Measurements from ENCODE around the gene PTPRN2. TPM values are rescaled to one million over a fixed set of nuclear protein-coding genes. Genes with fewer than 3 reads are reported as not detected.

The PTPRN2 gene
- total RNA-seq, 3 donors from 2014 or later, result 0.43 to 0.66 (median 0.63) TPM

GRCh38 chr7:158186864-158187693, 400.5 kb downstream of the PTPRN2 start:
- no peak overlapping the region for H3K4me3 Mint-ChIP-seq
- no peak for ATAC-seq
- DNase-seq, result no peak
- H3K9me3 Mint-ChIP-seq, result peaks cover 9% of the 10 kb centered on the region
- no peaks in the 10 kb centered on the region for H3K27me3 Mint-ChIP-seq (ENCODE audit: low read depth)
- no peaks in the 10 kb centered on the region for H3K36me3 Mint-ChIP-seq (ENCODE audit: insufficient read depth)
- no peaks in the 10 kb centered on the region for H3K4me1 Mint-ChIP-seq (ENCODE audit: low read depth)

GRCh38 chr7:158186406-158186805, 401.2 kb downstream of the PTPRN2 start:
- Mint-ChIP-seq H3K27me3 (ENCODE audit: low read depth) (no peaks in the 10 kb centered on the region), H3K9me3 (peaks cover 12% of the 10 kb centered on the region), H3K36me3 (ENCODE audit: insufficient read depth) (no peaks in the 10 kb centered on the region), H3K4me1 (ENCODE audit: low read depth) (no peaks in the 10 kb centered on the region), H3K4me3 (no peak overlapping the region)
- no peak for ATAC-seq
- DNase-seq, result no peak

- Mint-ChIP-seq H3K9me3 (peaks cover 12% of the 10 kb centered on the region), H3K27me3 (ENCODE audit: low read depth) (no peaks in the 10 kb centered on the region), H3K4me3 (no peak overlapping the region), H3K36me3 (ENCODE audit: insufficient read depth) (no peaks in the 10 kb centered on the region), H3K4me1 (ENCODE audit: low read depth) (no peaks in the 10 kb centered on the region)
- ATAC-seq, result no peak
- no peak for DNase-seq
Measured at GRCh38 chr7:158185653-158186052, 402.0 kb downstream of the PTPRN2 start.

GRCh38 chr7:158183431-158183830, 404.2 kb downstream of the PTPRN2 start:
- Mint-ChIP-seq H3K27me3 (ENCODE audit: low read depth) (no peaks in the 10 kb centered on the region), H3K4me3 (no peak overlapping the region), H3K36me3 (ENCODE audit: insufficient read depth) (no peaks in the 10 kb centered on the region), H3K4me1 (ENCODE audit: low read depth) (no peaks in the 10 kb centered on the region), H3K9me3 (peaks cover 12% of the 10 kb centered on the region)
- DNase-seq, result no peak
- ATAC-seq, result no peak

GRCh38 chr7:158176561-158177173, 411.0 kb downstream of the PTPRN2 start:
- Mint-ChIP-seq H3K4me1 (ENCODE audit: low read depth) (no peaks in the 10 kb centered on the region), H3K9me3 (peaks cover 28% of the 10 kb centered on the region)

DNA sequence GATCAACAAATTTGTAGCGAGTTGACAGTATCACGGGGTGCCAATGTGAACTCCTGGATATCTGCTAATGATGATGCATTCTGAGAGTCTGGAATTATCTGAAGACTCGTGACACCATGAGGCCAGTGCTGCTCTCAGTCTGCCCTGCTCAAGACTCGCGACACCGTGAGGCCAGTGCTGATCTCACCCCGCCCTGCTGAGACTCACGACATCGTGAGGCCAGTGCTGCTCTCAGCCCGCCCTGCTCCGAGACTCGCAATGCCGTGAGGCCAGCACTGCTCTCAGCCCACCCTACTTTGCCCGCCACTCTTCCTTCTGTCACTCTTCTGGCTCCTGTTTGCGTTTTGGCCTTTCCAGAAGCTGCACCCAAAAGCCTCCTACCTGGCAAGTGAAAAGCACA, 411.8 kb downstream of the PTPRN2 start:
- Mint-ChIP-seq H3K4me1 (ENCODE audit: low read depth) (no peaks in the 10 kb centered on the region), H3K9me3 (peaks cover 28% of the 10 kb centered on the region), H3K4me3 (no peak overlapping the region), H3K36me3 (ENCODE audit: insufficient read depth) (no peaks in the 10 kb centered on the region), H3K27me3 (ENCODE audit: low read depth) (no peaks in the 10 kb centered on the region)
- no peak for ATAC-seq
- DNase-seq, result no peak

More at GRCh38 chr7:158176561-158177173, 411.0 kb downstream of the PTPRN2 start:
- Mint-ChIP-seq H3K4me3 (no peak overlapping the region), H3K27me3 (ENCODE audit: low read depth) (no peaks in the 10 kb centered on the region), H3K36me3 (ENCODE audit: insufficient read depth) (no peaks in the 10 kb centered on the region)
- DNase-seq (no peak), ATAC-seq (no peak)

- ATAC-seq (no peak), DNase-seq (no peak)
- Mint-ChIP-seq H3K36me3 (ENCODE audit: insufficient read depth) (no peaks in the 10 kb centered on the region), H3K9me3 (peaks cover 28% of the 10 kb centered on the region), H3K27me3 (ENCODE audit: low read depth) (no peaks in the 10 kb centered on the region), H3K4me3 (no peak overlapping the region), H3K4me1 (ENCODE audit: low read depth) (no peaks in the 10 kb centered on the region)
Measured at GRCh38 chr7:158174947-158175346, 412.7 kb downstream of the PTPRN2 start.

DNA sequence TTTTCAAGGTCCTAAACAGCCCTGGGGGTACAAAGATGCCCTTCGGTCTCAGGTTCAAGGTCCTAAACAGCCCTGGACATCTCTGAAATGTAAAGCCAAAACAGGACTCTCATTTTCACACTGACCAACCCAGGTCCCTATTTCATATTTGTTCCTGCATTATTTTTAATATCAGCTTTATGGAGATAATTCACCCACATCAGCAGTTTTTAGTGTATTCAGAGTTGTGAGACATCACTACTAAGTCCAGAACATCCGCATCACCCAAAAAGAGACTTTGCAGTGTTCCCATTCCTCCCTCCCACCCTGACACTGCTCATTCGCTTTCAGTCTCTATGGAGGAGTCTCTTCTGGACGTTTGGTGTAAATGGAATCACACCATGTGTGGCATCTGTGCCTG, 420.2 kb downstream of the PTPRN2 start:
- DNase-seq, result no peak
- peaks cover 8% of the 10 kb centered on the region for H3K9me3 Mint-ChIP-seq
- no peak overlapping the region for H3K4me3 Mint-ChIP-seq
- H3K4me1 Mint-ChIP-seq (ENCODE audit: low read depth), result no peaks in the 10 kb centered on the region
- peaks cover 1% of the 10 kb centered on the region for H3K27me3 Mint-ChIP-seq (ENCODE audit: low read depth)
- H3K36me3 Mint-ChIP-seq (ENCODE audit: insufficient read depth), result no peaks in the 10 kb centered on the region
- ATAC-seq, result no peak

GRCh38 chr7:158166386-158167340, 421.0 kb downstream of the PTPRN2 start:
- Mint-ChIP-seq H3K27me3 (ENCODE audit: low read depth) (peaks cover 1% of the 10 kb centered on the region), H3K9me3 (peaks cover 6% of the 10 kb centered on the region), H3K36me3 (ENCODE audit: insufficient read depth) (no peaks in the 10 kb centered on the region), H3K4me1 (ENCODE audit: low read depth) (no peaks in the 10 kb centered on the region), H3K4me3 (no peak overlapping the region)
- DNase-seq (no peak), ATAC-seq (no peak)

DNA sequence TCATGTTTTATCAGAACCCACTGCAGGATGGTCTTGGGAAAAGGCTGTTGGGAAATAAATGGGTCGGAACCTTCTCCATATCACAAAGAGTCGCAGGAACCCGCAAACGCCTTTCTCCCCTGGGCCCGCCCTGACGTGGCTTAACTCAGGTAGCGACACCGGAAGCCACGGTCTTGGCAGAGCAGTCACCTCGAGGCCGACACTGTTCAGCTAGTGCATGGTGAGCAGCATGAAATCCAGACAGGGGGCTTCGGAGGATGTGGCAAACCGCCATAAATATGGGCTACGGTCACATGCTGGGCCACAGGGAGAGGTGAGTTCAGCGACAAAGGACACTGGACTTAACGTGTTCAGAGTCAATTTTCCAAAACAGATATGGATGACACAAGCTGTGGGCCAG, 421.9 kb downstream of the PTPRN2 start:
- DNase-seq (no peak), ATAC-seq (no peak)
- peaks cover 6% of the 10 kb centered on the region for H3K9me3 Mint-ChIP-seq
- no peak overlapping the region for H3K4me3 Mint-ChIP-seq
- H3K36me3 Mint-ChIP-seq (ENCODE audit: insufficient read depth), result no peaks in the 10 kb centered on the region
- peaks cover 1% of the 10 kb centered on the region for H3K27me3 Mint-ChIP-seq (ENCODE audit: low read depth)
- no peaks in the 10 kb centered on the region for H3K4me1 Mint-ChIP-seq (ENCODE audit: low read depth)

- ATAC-seq, result no peak
- peaks cover 6% of the 10 kb centered on the region for H3K9me3 Mint-ChIP-seq
- H3K4me3 Mint-ChIP-seq, result no peak overlapping the region
- H3K4me1 Mint-ChIP-seq (ENCODE audit: low read depth), result no peaks in the 10 kb centered on the region
- H3K36me3 Mint-ChIP-seq (ENCODE audit: insufficient read depth), result no peaks in the 10 kb centered on the region
- peaks cover 1% of the 10 kb centered on the region for H3K27me3 Mint-ChIP-seq (ENCODE audit: low read depth)
- no peak for DNase-seq
Measured at GRCh38 chr7:158164101-158165095, 423.2 kb downstream of the PTPRN2 start.

DNA sequence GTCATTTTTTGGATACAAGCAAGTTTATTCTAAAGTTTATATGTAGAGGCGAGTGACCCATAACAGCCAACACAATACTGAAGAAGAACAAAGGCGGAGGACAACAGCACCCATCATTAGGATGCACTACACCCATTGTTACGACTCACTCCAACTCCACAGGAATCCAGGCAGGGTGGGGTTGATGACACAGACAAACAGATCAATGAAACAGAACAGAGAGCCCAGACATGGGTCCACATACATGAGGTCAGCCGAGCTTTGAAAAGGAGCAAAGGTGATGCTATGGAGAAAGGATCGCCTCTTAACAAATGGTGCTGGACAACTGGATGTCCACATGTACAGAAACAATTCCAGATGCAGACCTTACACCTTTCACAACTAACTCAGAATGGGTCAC, 426.4 kb downstream of the PTPRN2 start:
- DNase-seq (no peak), ATAC-seq (no peak)
- peaks cover 1% of the 10 kb centered on the region for H3K27me3 Mint-ChIP-seq (ENCODE audit: low read depth)
- H3K36me3 Mint-ChIP-seq (ENCODE audit: insufficient read depth), result no peaks in the 10 kb centered on the region
- H3K4me1 Mint-ChIP-seq (ENCODE audit: low read depth), result no peaks in the 10 kb centered on the region
- H3K4me3 Mint-ChIP-seq, result no peak overlapping the region
- H3K9me3 Mint-ChIP-seq, result peaks cover 6% of the 10 kb centered on the region

- peaks cover 1% of the 10 kb centered on the region for H3K27me3 Mint-ChIP-seq (ENCODE audit: low read depth)
- no peaks in the 10 kb centered on the region for H3K4me1 Mint-ChIP-seq (ENCODE audit: low read depth)
- H3K4me3 Mint-ChIP-seq, result no peak overlapping the region
- ATAC-seq (no peak), DNase-seq (no peak)
- H3K9me3 Mint-ChIP-seq, result peaks cover 11% of the 10 kb centered on the region
- H3K36me3 Mint-ChIP-seq (ENCODE audit: insufficient read depth), result no peaks in the 10 kb centered on the region
Measured at GRCh38 chr7:158160199-158160598, 427.4 kb downstream of the PTPRN2 start.

Measured in activated T-cell treated with anti-CD3 and anti-CD28 coated beads, Interleukin-2, amount 50 U/mL, for 4 hours (primary cell).